ENCODE data around the gene CPEB1.

Gene CPEB1

GRCh38 chr15:82566690-82567089 is 80.5 kb downstream of the CPEB1 start:
- no peak for DNase-seq (ENCODE audit: extremely low read depth, low read depth)
- TF ChIP-seq CTCF (IDR thresholded peaks at IDR 0.05; ENCODE audit: low read depth, low read length), result no peak

GRCh38 chr15:82558502-82558901 is 88.7 kb downstream of the CPEB1 start:
- TF ChIP-seq CTCF (IDR thresholded peaks at IDR 0.05; ENCODE audit: low read depth, low read length), result no peak

GRCh38 chr15:82556315-82557035 is 90.7 kb downstream of the CPEB1 start:
- no peak for TF ChIP-seq CTCF (IDR thresholded peaks at IDR 0.05; ENCODE audit: low read depth, low read length)
- no peak for DNase-seq (ENCODE audit: extremely low read depth, low read depth)

More at GRCh38 chr15:82558502-82558901, 88.7 kb downstream of the CPEB1 start:
- DNase-seq (ENCODE audit: extremely low read depth, low read depth), result no peak

GRCh38 chr15:82554849-82555248 is 92.3 kb downstream of the CPEB1 start:
- DNase-seq (ENCODE audit: extremely low read depth, low read depth), result no peak
- no peak for TF ChIP-seq CTCF (IDR thresholded peaks at IDR 0.05; ENCODE audit: low read depth, low read length)

- no peak for TF ChIP-seq CTCF (IDR thresholded peaks at IDR 0.05; ENCODE audit: low read depth, low read length)
- DNase-seq (ENCODE audit: extremely low read depth, low read depth), result no peak
Observed at GRCh38 chr15:82554351-82554750, 92.8 kb downstream of the CPEB1 start.

GRCh38 chr15:82553846-82554245 is 93.3 kb downstream of the CPEB1 start:
- no peak for DNase-seq (ENCODE audit: extremely low read depth, low read depth)
- no peak for TF ChIP-seq CTCF (IDR thresholded peaks at IDR 0.05; ENCODE audit: low read depth, low read length)

- no peak for DNase-seq (ENCODE audit: extremely low read depth, low read depth)
- TF ChIP-seq CTCF (IDR thresholded peaks at IDR 0.05; ENCODE audit: low read depth, low read length), result no peak
Observed at GRCh38 chr15:82552861-82553260, 94.3 kb downstream of the CPEB1 start.
